Inflammatory macrophage treated with lipopolysaccharide for 4 hours (primary cell): ENCODE measurements around the gene SERTAD1.
"Not testable (repeated sequence)": the region's sequence is repeated elsewhere in the genome, so short reads cannot be mapped to it uniquely, and the experiment has no call there.

Source experiments
- DNase-seq: peaks from one replicate; pipeline ENCODE4 v3.0.0-alpha.2; 2020

SERTAD1 gene, protein sequence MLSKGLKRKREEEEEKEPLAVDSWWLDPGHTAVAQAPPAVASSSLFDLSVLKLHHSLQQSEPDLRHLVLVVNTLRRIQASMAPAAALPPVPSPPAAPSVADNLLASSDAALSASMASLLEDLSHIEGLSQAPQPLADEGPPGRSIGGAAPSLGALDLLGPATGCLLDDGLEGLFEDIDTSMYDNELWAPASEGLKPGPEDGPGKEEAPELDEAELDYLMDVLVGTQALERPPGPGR

DNA sequence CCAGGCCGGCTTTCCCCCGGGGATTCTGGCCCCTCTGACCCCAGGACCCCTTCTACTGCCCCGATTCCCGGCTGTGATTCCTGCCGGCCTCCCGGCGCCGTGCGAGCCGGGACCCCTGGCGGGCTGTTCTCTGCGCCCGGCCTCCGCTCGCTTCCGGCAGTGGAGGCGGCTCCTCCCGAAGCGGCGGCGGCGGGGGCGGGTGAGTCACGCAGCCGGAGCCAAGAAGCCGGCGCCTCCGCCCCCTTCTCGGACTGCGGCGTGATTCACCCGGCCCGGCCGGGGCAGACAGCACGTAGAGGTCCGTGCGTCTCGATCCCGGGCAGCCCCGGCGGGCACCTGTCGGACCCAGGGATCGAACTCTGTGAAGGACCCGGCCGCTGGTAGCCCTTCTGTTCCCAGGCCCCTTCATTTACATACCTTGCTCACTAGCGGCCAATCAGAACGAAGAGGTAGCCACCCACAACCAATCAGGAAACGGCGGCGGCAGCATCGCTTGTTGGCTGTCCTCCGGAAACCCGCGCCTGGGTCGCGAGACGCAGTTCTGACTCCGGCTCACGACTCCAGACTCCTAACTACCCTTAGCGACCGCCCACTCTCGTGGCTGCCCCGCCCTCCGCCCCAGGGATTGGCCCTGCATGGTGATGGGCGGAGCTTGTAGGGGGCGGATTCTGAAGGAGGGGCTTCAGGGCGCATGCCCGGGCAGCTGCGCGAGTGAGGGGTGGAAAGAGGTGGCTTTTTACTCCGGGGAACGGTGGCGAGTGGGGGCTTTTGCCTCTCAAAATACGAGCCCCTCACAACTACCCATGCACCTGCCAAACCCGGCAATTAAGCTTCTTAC, at the start of gene SERTAD1:
Gene SERTAD1, minus strand, starts transcription at position 543 of the 838 bp plus-strand sequence. CDS start 2,446 bp downstream, outside the sequence.
- peak; percentile 100 for DNase-seq

DNA sequence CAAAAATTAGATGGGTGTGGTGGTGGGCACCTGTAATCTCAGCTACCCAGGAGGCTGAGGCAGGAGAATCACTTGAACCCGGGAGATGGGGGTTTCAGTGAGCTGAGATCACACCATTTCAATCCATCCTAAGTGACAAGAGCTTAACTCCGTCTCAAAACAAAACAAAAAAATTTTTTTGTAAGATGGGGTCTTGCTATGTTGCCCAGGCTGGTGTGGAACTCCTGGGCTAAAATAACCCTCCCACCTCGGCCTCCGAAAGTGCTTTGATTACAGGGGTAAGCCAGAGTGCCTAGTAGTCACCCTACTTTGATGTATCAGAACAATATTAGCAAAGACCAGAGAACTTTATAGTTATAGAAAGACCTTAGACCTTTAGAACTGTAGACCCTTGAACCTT, 48.9 kb upstream of the SERTAD1 start:
- DNase-seq = no peak

DNA sequence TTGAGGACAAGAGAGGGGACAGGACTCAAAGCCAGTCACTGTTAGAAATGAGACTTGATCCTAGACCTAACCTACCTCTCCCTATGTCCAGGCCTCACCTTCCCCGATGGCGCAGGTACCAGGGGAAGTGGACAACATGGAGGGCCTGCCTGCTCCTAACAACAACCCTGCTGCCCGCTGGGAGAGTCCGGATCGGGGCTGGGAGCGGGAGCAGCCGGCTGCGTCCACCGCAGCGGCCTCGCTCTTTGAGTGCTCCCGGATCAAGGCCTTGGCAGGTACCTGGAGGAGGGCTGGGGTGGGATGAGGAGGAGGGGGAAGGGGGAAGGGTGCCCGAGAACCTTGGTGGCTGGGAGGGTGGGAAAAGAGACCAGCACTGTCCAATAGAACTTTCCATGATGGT, 46.7 kb upstream of the SERTAD1 start:
- DNase-seq = no peak

DNA sequence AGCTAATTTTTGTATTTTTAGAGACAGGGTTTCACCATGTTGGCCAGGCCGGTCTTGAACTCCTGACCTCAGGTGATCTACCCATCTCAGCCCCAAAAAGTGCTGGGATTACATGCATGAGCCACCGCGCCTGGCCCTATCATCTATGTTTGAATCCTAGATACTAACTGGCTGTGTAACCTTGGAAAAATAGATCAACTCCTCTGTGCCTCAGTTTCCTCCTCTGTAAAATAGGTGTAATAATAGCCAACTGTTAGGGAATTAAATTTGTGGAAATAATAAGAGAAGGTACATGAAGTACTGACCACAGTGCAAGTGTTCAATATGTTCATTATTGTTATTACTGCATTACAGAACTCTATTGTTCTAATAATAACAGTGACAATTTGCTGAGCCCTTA, 45.3 kb upstream of the SERTAD1 start:
- DNase-seq = no peak

DNA sequence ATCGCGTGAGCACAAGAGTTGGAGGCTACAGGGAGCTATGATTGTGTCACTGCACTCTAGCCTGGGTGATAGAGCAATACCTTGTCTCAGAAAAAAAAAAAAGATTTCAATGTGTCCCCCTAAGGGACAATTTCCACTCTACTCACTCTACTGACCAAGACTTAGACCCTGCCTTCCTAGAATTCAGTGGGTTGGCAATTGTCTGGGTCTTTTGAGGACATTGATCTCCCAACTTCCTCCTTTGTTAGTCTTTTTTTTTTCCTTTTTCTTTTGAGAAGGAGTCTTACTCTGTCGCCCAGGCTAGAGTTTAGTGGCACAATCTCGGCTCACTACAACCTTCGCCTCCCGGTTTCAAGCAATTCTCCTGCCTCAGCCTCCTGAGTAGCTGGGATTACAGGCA, 43.2 kb upstream of the SERTAD1 start:
- peak; percentile 10 for DNase-seq

DNA sequence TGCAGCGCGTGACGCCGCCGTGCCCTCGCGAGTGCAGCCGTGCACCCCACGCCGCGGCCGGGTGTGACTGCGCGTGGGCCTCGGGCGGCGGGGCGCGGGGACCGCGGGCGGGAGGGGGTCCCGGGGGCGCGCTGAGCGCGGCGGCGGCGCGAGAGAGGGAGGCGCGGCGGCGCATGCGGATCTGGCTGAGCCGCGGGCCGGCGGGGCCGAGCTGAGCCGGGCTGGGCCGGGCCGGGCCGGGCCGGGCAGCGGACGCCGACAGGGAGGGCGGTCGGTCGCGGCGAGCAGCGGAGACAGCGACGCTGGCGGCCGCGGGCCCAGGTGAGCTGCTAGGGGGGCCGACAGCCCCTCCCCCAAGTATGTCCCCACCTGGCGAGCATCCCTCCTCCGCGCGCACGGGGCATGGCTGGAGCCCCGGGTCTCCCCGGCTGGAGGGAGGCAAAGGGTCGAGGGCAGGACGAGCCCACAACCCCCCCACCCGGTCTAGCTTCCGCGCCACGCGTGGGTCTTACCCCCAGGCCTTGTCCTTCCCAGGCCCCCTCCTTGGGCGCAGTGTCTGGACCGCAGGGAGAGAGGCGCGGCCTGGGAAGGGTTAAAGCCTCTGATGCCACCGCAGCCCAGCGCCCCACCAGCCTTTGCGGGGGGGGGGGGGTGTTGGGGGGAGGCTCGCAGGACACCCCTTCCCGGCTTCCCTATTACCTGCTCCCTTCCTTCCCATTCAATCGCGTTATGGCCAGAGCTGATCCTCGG, 41.4 kb upstream of the SERTAD1 start, which contains the start of gene SPTBN4:
Gene SPTBN4, plus strand, starts transcription at position 17 of the 750 bp plus-strand sequence. CDS start 5,621 bp downstream, outside the sequence.
- DNase-seq = no peak

DNA sequence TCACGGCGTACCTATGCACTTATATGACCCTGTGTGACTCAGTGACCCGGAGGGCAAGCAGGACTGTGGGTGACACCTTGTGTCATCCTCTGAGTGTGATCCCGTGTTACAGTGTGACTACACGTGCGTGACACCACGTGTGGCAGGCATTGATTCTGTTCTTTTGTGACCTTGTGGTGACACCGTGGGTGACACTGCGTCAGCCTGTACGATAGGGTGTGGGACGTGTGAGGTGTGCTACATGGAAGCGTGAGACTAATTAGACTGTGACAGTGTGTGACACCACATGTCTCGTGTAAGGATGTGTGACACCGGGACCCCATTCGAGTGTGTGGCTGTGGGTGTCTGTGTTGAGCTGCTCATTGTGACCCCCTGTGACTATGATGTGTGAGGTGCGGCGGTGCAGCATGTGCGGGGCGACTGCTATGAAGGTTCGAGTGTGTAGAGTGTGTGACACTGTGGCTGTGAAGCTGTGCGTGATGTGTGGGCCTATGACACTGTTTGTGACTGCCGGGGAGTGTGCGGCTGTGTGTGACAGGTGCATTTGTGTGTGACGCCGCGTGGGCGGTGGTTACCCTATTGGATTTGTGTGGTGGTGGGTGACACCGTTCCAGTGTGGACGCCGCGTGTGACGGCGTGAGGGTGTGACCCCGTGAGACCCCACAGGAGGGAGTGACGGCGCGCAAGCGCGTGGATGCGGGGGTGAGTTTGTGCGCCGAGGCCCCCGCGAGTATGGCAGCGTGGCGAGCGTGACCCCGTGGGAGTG, 40.6 kb upstream of the SERTAD1 start:
- peak; percentile 76 for DNase-seq

DNA sequence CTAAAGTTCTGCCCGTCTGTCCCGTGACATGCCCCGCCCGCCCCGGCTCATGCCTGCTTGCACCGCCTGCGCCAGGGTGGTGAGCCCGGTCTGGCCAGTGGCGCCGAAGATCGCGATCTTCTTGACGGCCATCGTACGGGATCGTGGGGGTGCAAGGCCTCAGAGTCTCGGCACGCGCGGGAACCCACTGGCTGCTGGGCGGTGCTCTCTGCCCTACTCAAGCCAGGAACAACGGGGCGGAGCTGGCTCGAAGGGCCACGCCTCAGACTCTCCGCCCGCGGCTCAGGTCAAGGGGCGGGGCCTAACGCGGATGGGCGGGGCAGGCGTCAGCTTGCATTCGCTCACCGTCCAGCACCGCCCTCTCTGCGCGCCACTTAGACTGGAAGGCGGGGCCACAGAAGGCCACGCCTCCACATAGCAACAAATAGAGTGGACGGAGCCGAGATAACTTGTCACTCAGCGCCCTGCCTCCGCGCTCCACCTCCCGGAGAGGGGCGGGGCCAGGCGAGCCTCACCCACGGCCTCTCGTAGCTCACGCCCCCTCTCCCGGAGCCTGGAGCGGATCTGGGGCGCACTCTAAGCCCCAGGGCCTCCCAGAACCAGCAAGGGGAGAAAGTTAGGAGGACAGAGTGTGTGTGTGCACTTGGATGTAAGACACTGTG, 39.9 kb upstream of the SERTAD1 start, which contains the start of gene BLVRB:
Gene BLVRB, minus strand, starts transcription at position 189 of the 662 bp plus-strand sequence. Its CDS starts 57 bp downstream, at position 132.
- peak; percentile 99 for DNase-seq

DNA sequence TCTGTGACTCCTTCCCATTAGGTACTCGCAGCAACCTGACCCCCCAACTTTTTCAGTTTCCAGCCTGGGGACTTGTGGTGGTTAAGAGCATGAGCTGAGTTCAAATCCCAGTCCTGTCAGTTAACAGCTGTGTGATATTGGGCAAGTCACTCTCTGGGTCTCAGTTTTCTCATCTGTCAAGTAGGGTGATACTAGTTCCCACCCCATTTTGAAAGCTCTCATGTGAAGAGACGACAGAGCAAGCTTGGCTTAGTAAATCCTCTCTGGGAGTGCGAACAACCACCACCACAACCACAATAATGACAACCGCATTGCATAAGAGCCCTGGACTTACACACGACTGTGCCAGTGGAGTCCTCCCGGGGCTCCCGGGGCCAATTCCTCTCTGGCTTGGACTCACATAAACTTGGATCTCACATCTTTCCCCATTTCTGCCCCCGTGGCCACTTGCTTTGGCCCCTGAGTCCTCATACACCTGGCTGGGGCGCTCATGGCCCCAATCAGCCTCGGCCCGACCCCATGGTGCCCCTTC, 39.3 kb upstream of the SERTAD1 start:
- peak; percentile 90 for DNase-seq

DNA sequence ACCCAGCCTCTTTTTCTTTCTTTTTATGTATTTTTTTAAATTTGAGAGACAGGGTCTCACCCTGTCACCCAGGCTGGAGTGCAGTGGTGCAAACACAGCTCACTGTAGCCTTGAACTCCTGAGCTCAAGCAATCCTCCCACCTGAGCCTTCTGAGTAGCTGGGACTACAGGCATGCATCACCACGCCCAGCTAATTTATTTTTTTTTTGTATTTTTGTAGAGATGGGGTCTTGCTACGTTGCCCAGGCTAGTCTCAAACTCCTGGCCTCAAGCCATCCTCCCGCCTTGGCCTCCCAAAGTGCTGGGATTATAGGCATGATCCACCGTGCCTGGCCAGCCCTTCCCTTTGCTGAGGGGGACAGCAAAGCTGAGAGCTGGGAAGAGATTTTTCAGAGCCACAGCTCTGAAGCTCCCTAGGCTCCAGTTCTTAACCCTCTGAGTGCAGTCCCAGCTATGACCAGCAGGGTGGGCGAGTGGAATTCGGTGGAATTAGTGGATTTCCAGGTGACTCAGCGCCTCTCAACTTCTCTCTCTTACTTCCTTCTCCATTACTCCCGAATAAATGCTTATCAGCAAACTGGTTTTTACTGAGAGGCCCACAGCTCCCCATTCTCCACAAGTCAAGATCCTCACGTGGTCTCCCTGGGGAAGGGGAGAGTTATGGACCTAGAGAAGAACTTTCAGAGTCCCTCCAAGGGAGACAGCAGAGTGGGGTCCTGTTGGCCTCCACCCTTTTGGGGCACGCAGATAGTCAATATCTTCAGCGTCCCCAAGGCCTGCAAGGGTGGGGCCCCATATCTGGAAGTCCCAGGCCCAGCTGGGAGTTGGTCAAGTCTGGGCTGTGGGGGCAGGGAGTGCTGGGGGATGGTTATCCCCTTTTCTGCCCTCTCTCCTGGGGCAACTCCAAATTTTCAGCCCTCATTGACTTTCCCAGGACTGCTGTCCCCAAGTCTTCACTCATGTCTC, 38.5 kb upstream of the SERTAD1 start:
- DNase-seq = peak; percentile 89

DNA sequence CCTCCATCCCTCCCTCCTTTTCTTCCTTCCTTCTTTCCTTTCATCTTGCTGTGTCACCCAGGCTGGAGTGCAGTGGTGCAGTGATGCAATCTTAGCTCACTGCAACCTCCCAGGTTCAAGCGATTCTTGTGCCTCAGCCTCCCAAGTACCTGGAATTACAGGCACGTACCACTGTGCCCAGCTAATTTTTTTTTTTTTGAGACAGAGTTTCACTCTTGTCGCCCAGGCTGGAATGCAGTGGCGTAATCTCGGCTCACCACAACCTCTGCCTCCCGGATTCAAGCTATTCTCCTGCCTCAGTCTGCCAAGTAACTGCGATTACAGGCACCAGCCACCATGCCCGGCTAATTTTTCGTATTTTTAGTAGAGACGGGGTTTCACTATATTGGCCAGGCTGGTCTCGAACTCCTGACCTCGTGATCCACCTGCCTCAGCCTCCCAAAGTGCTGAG, 37.8 kb upstream of the SERTAD1 start:
- peak; percentile 17 for DNase-seq

DNA sequence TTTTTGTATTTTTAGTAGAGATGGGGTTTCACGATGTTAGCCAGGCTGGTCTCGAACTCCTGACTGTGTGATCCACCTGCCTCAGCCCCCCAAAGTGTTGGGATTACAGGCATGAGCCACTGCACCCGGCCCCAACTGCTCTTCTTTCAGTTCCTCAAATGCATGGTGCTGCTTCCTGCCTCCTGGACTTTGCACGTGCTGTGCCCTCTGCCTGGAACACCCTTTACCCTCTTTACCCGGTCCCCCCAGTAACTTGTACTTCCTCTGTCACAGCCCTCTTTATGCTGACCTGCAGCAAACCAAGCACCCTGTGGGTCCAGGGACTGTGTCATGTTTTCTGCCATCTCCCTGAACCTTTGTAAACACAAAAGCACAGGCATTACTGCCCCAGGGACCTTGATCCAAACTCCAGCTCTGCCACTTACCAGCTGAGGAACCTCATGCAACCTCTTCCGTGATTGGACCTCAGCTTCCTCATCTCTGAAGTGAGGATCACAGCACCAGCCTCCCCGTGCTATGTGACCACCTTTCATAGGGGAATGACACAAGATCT, 36.0 kb upstream of the SERTAD1 start:
- DNase-seq = peak; percentile 61

DNA sequence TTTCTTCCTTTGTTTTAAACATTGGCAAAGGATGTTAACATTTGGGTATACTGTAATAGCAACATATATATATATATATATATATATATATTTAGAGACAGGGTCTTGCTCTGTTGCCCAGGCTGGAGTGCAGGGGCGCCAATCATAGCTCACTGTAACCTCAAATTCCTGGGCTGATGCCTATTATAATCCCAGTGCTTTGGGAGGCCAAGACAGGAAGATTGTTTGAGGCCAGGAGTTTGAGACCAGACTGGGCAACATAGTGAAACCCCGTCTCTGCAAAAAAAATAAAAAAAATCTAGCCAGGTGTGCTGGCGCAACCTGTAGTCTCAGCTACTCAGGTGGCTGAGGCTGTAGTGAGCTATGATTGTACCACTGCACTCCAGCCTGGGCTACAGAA, 34.4 kb upstream of the SERTAD1 start:
- DNase-seq = no peak

DNA sequence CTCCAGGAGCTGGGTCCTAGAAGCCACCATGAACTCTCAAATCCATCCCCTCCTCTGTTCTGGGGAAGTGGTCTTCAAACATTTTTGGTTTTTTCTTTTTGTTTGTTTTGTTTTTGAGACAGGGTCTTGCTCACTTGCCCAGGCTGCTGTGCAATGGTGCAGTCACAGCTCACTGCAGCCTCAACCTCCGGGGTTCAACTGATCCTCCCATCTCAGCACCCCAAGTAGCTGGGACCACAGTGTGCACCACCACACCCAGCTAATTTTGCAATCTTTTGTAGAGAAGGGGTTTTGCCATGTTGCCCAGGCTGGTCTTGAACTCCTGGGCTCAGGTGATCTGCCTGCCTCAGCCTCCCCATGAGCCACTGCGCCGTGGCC, 32.8 kb upstream of the SERTAD1 start:
- no peak for DNase-seq

DNA sequence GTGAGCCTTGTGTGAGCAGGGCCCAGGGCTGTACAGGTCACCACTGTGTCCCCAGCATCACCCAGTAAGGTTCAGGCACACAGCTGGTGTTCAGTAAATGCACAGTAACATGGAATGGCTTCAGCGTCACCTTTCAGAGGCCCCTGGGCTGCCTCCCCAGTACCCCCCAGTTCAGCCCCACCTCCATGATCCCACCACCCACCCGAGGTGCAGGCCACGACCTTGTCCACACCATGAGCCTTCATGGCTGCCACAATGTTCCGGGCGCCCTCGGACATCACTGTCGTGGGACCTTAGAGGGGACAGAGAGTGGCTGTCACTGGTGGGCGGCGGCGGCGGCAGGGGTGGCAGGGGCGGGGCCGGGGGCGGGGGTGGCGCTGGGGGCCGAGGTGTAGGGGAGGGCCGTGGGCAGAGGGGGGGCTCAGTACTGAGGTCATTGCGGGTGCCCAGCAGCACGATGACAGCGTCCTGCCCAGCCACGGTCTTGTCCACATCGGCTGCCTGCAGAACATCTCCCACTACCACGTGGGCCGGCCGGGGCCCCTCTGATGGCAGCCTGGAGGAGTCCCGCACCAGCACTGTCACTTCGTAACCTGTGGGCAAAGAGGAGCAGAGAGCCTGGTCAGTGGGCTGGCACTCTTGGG, 32.3 kb upstream of the SERTAD1 start:
- DNase-seq = no peak

DNA sequence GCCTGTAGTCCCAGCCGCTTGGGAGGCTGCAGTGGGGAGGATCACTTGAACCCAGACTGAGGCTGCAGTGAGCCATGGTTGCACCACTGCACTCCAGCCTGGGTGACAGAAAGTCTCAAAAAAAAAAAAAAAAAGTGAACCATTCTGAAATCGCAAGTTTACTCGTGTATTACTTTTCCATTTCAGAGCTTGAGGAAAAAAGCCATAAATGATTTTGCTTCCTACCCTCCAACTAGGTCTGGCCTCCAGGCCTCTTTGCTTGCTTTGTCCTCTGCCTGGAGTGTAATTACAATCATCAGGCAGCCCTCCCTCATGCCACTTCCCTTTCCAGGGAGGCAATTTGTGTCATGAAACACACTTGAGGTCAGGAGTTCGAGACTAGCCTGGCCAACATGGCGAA, 31.3 kb upstream of the SERTAD1 start:
- no peak for DNase-seq

DNA sequence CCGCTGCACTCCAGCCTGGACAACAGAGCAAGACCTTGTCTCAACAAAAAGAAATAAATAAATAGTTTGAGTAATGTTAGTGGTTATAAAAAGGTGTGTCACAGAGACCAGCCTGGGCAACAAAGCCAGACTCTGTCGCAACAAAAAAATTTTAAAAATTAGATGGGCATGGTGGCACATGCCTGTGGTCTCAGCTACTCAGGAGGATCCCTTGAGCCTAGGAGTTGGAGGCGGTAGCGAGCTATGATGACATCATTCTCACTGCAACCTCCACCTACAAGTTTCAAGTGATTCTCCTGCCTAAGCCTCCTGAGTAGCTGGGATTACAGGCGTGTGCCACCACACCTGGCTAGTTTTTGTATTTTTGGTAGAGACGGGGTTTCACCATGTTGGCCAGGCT, 28.2 kb upstream of the SERTAD1 start:
- DNase-seq = not testable (repeated sequence)

DNA sequence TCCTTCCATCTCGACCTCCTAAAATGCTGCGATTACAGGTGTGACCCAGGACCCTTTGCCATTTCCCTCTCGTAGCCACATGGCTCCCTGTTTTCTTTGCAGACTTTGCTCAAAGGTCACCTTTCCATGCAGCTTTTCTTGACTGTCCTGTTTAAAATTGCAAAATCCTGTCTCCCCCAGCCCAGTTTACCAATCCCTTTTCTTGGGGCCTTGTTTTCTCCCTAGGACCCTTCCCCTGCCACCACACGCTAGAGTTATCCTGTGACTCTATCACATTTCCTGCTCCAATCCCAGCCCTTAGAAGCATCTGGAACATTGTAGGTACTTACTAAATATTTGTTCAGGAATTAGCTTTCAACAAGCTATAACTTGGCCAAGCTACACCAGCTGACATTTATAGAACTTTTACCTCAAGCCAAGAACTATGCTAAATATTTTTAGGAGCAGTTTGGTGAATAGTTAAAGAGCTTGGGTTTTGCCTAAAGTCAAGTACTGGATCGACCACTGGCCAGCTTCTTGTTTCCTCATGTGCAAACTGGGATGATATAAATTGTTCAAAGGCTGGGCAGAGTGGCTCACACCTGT, 27.5 kb upstream of the SERTAD1 start:
- DNase-seq = no peak

DNA sequence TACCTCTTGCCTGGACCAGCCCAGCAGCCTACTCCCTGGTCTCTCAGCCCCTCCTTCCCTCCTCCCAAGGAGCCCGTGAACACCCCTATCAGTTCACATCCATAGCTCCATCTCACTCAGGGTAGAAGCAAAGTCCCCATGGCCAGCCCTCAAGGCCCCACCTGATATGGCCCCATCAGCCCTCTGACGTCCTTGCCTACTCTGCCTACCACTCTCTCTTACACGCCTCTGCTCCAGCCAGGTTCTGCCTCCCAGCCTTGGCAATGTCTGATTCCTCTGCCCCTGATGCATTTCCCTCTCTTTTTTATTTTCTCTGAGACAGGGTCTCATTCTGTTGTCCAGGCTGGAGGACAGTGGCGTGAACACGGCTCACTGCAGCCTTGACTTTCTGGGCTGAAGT, 26.2 kb upstream of the SERTAD1 start:
- DNase-seq = no peak
